GM21723 (cell line): Measurements from ENCODE around the gene SDF2L1.

Source experiments
- ATAC-seq: cut with Tn5 transposase; IDR thresholded peaks from one replicate; pipeline ENCODE4 v1.9.1; 2021; ENCODE audit warnings: mild to moderate bottlenecking, moderate library complexity; ENCODE audit not compliant: unreplicated experiment

SDF2L1 gene

DNA sequence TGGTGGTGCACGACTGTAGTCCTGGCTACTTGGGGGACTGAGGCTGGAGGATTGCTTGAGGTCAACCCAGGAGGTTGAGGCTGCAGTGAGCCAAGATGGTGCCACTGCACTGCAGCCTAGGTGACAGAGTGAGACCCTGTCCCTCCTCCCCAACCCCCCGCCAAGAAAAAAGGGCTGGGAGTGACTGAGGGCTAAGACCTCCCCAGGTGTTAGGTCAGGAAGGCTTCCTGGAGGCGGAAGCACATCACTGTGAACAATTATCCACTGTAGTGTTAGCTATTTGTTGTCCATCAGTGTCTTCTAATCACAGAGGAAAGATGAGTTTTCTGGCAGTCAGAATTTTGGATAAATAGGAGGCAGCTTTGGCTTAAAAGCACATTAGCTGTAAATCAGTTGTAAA lies 21.1 kb upstream of the SDF2L1 start:
- ATAC-seq = no peak

DNA sequence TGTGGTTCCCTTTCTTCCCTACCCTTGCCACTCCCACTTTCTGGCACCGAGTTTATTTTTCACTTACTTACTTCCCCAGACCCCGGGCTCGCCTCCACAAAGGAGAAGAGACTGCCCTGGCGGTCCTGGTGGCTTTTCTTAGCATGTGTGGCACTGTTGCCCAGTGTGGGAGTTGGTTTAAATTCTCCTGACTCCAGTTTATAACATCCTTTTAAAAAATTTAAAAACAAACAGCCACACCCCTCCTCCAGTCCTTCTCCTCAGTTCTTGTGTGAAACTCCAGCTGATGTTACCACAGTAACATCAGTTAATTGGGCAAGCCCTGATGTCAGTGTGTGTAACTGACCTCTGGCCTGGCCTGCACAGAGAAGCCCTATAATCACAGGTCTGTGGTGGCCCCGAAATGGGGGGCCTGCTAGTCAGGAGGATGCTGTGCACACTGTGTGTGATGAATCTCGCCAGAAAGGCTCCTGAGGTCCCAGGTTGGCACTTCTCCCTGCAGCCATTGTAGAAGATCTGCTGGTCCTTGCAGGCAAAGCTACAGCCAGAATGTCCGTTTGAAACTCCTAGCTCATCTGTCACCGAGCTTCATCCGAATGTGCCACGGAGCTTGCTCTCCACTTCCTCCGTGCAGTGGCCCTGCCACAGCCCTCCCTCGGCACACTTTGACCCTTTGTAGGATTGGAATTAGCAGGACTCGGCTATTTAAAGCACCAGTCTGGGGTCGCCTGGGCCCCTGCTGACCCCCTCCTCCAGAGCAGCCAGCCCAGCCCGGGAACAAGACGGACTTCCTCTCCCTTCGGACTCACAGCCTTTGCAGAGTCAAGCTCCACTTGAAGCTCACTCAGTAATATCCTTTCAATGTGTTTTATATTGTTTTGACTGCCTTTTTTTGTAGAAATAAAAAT lies 19.8 kb upstream of the SDF2L1 start:
- ATAC-seq = no peak

DNA sequence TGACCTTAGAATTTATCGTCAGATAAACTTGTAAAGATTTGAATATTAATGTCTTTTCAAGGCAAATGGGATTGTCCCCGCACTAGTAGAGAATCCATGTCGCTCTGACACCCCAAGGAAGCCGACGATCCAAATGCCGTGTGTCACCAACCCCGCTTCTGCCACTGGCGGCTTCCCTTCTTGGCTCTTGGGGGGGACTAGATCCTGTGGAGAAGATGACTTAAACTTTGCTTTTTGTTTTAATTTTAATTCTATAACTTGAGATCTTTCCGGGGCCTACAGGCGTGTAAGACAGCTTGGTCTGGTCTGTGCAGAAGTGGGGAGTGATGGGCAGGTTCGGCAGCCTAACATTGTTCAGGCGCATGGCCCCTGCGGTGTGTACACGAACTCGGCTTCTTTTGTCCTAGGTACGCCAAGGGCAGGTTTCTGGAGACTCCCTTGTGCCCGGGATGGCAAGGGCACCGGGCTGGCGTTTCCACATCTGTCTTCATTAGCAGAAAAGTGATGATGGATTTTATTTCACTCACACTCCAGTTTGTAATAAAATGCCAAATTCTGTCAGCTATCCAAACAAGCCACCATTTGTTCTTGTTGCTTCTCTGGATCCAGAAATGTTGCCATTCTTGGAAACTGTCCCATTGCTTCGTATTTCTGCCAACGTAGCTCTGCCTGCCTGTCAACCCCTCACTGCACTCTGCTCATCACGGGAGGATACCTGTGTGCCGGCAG lies 19.0 kb upstream of the SDF2L1 start:
- ATAC-seq = no peak

DNA sequence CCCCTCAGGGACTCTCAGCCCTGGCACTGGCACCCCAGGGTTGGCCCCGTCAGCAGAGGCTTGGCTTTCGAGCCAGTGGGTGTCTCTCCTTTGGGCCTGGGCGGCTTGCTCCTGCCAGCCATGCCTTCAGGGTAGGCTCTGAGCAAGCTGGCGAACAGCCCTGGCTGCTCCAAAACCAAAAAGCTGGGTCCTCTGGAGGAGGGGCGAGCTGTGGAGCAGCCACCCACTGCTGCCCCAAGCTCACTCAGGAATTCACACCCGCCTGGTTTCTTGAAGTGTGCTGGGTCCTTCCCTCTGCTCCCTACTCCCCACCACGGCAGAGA lies 18.5 kb upstream of the SDF2L1 start:
- no peak for ATAC-seq

DNA sequence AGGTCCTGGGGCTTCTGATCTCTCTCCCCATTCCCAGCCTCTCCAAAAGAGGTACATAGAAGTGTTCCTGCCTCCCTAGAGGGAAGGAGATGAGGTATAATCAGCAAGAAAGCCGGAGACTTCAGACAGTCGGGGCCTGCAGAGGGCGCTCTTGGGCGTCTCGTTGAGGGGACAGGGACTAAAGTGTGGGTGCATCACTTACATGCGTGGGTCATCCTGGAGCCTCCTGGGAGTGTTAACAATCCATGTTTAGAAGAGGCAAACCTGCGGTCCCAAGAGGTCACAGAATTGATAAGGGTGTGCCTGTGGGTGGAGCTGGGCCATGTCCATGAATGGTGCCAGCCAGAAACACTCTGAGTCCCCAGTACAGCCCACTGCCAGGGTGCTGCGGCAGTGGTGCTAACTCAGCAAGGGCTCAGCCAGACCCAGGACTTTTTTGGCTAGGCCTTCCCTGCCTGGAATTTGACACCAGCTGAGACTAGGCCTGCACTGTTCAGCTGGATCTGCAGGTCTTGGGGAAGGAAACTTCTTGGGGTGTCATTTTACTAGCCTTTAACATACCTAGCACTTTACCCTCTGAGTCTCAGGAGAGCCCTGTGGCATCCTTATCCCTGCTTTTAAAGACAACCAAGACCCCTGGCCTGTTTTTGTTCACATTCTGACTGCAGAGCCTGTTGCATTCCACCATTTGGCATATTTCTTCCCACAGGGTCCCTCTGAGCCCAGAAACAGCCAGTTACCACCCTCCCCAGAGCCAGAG lies 17.8 kb upstream of the SDF2L1 start:
- ATAC-seq = no peak

DNA sequence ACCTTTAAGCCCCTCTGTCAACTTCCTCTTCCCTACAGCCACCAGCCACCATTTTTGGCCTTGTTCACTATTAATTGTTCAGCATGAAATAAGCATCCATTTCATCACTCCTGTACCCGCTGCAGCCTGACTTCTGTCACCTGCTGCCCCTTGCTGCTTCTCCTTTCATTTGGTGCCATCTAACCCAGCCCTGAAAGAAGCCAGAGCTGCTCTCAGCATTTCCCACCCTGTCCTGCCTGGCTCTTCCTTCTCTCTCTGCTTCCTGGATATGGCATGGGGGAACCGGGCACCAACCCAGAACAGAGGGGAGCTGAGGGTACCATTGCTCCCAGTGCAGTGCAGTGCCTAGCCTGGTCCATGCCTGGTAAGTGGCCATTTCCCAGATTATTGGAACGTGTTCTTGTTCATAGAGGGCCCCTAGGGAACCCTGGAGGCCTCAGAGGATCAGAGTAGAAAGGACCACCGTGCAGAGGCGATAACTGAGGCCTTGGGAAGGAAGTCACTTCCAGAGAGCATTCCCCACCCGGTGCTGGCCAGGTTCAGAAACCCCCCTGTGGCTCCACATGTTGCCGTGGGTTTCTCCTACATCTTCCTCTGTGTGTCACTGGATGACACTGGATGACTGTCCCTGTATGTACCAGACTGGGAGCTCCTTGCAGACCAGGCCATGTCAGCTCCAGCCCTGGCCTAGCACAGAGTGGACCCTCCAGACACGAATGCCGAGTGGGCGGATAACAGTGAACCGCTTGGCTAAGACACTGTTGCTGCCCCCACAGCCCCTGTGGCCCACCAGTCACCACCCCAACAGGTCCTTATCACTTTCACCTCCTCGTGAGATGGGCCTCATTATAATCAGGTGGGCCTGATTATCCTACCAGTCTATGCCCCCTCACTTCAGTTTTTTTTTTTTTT lies 17.0 kb upstream of the SDF2L1 start:
- ATAC-seq = no peak

DNA sequence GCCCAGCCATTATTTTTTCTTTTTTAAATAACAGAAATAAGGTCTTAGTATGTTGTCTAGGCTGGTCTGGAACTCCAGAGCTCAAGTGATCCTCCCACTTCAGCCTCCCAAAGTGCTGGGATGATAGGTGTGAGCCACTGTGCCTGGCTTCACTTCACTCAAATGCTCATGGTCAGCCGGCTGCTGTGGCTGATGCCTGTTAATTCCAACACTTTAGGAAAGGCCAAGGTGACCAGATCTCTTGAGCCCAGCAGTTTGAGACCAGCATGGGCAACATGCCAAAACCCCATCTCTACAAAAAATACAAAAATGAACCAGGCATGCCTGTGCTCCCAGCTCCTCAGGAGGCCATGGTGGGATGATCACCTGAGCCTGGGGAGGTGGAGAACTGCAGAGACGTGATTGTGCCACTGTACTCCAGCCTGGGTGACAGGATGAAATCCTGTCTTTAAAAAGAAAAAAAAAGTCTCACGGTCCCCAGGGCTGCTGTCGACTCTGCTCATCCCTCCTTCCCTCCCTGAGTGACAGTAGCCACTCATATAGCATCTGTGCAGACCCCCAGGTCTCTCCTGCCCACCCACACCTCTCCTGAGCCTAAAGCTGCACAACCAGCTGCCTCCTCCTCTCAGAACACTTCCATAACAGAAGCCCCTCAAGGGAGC lies 15.9 kb upstream of the SDF2L1 start:
- no peak for ATAC-seq

DNA sequence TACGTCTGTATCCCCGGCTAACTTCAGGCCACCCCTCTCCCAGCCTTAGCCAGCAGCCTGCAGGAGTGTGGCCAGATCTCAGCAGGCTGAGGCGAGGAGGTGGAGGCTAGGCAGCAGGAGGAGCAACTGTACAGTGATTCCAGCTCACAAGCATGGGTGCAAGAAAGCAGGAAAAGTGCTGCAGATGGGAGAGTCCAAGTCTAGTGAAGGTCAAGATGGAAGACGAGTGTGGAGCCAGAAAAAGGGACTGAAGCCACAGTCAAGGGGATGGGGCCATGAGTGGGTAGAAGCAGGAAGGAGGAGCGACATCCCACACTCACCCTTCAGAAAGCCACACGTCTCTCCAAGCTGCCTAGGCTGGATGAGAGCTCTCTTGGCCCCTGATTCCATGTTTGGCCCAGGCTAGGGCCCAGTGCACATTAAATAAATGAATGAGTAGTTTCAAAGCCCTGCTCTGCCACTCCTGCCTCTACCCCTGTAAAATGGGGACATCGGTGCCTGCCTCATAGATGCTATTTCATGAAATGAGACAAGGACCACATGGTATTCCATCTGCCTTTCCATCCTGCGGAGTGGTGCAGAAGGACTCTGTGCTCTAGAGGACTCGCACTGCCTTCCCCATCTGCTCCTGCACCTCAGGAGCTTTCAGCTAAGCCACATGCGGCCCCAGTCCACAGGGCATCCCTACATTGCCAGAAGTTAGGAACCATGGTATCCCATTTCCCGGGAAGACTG lies 15.2 kb upstream of the SDF2L1 start:
- ATAC-seq = no peak

DNA sequence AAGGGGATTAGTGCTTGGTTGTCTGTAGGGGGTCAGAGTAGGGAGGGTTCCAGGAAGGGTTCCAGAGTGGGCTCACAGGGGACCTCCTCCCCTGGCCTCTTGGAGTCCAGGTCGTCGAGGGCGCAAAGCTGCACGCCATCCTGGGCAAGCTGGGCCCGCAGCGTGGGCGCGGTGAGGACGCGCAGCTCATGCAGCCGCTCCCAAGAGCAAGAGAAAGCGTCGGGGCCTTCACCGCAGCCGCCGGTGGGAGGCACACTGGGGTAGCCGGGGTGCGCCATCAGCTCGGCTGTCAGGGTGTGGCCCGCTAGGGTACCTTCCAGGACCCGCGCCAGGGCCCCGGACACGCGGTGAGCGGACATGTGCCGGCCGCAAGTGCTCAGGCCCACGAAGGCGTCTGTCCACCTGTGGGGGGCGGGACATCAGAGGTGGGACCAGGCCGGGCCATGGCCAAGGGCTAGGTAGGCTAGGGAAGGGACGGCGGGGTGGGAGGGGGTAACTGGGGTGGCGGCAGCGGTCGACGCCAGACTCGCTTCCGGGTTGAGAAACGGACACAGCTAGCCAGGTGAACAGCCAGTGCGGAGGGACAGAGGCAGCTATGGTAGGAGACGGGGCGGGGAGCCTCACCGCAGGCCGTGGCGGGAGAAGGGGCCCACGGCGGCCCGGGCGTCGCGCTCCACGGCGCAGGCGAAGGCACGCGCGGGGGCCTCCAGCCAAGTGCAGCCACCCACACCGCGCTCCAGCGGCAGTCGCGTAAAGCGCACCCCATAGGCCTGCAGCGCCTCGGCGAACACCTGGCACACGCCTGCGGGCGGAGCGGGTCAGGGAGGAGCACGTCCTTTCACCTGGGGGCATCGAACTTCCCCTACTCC lies 13.5 kb upstream of the SDF2L1 start:
- ATAC-seq = peak; percentile 25

DNA sequence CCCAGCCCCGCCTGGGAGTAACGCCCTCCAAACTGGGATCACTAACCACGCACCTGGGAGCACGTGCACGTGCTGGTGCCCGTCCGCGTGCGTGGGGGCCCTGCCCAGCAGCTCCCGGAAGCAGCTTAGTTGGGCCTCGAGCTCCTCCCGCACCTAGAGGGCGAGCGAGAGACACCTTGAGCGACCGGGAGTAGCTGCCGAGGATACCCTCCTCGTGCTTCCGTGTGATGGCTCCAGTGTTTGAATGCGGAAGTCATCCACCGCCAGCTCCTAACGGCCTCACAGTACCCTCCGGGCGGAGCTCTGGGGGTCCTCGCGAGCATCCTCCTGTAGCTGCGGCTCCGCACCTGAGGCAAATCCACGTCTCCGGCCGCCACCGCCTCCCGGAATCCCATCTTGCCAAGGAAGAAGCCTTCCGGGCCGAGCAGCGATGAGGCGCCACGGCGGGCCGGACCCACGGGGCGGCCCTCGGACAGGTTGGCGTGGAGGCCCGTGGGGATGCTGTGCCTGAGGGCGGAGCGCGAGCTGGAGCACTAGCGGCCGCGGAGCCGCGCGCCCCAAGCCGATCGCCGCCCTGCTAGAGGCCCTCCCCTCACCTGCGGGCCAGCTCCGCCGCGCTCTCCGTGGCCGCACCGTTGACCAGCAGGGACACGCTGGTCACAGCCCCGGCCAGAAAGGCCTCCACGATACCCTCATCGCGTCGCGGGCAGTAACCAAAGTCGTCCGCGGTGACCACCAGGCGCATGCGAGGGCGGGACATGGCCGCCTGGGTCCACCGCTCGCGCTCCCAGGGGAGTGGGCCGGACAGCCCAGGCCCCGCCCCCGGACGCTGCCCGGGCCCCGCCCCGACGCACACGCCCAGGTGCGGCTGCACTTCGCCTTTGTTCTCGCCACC lies 12.6 kb upstream of the SDF2L1 start, which contains the start of gene YDJC:
YDJC (minus strand) TSS at position 768 of the 895 bp plus-strand sequence; CDS start at position 760, 8 bp downstream.
- ATAC-seq = peak; percentile 67

DNA sequence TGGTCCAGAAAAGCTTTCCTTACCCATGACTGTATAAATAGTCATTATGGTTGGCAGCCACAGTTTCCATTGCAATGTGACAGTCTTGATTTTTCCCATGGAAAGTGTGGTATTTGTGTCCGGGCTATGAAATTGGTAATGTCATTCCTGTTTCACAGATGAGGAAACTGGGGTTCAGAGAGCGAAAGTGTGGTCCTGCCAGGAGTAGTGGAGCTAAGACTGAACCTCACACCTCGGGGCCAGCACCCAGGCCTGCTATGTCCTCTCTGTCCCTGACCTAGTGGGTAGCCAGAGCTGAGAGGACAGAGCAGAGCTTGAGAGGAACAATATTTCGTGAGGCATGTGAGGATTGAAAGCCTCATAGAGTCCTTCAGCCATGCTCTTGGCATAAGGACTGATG lies 11.1 kb upstream of the SDF2L1 start:
- ATAC-seq = no peak

DNA sequence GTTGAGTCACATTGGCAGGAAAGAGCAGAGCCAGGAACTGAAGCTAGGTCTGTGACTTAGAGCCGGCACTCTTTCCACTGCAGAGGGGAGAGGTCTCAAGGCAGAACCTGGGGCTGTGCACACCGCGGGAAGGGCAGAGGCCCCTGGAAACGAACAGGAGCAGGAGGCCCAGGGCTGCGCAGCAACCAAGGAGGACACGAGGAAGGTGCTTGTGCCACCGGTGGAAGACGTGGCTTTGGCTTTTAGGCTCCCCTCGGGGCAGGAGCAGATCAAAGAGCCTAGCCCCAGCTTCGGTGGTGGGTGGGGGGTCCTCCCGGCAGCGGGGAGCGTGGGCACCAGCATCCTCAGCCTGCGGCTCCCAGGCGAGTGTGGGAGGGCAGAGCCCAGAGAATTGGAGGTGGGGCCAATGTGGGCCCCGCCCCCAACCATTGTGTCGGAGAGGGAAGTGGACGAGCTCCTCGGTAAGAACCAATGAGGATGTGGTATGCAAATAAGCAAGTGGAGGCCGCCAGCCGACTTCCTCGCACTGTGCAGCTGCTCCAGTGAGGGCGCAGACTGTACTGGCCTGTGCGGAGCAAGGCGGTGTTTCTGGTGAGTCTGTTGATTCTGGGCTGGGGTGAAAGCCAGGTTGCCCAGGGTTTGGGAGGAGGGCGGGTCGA lies 9.7 kb upstream of the SDF2L1 start, which contains the start of gene CCDC116:
CCDC116 (plus strand) TSS at position 524 of the 659 bp plus-strand sequence. CDS start 422 bp downstream, outside the sequence.
- no peak for ATAC-seq

DNA sequence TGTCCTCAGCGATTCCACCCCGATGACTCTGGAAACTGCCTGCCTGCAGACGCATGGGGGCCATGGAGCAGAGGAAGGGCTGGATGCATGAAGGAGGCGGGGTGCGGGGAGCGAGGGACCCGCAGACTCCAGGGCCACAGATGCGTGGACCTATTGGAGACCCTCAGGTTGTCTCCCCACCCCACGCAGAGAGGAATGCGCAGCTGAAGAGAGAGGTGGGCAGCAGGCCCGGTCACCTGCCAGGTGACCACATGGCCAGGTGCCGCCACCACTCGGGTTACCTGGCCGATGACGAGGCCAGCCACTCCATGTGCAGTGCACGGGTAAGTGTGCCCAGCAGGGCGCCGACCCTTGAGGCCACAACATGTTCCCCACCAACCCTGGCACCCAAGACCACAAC lies 9.2 kb upstream of the SDF2L1 start:
- no peak for ATAC-seq

DNA sequence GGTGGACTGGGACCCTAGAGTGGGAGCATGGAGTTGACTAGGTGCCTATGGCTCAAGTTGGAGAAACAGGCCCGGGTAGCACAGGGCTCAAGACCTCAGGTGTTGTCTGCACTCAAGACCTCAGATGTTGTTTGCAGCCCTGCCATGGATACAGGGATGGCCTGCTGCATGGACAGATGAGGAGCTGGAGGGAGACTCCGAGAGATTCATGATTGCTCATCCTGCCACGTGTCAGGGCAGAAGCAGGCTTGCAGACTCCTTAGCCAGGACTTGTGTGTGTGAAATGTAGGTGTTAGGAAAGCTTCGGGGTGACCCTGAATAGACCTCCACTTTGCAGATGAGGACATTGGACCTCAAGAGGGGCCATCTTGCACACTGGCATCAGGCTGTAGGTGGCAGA lies 8.6 kb upstream of the SDF2L1 start:
- no peak for ATAC-seq

DNA sequence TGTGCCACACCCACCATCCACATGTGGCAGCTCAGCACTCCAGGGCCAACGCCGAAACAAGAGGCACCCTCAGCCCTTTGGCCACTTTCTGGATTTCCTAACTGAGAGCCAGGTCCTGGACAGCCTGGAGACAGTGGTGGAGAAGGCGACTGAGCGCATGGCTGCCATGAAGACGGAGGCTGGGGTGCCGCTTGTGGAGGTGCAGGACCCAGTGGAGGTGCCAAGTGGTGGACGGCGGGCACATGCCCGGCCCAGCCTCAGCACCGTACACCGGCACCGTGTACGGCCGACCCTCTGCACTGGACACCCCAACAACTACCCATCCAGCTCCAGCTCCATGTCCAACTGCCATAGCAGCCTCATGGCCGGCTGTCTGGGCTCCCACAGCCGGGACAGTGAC lies 8.0 kb upstream of the SDF2L1 start:
- no peak for ATAC-seq

DNA sequence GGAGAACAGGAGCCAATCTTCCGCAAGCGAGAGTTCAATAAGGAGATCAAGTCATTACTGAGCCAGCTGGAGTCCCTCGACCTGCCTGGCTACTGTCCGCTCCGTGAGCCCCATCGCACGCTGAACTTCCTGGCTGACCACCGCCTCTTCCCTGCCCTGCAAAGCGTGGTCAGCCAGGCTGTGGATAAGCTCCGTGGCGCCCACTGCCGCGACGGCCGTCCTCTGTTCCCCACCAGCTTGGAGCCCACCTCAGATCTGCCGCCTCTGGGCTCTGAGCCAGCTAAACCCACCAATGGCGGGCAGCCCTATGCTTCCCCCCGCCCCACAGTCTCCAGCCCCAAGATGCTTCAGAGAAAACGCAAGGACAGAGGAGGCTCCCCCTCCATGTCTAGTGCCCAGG lies 7.3 kb upstream of the SDF2L1 start:
- no peak for ATAC-seq
